WI38 (cell line): ENCODE data around the gene GPC1.

Experiments
- H3K4me3 ChIP-seq: 2 replicates; pipeline ENCODE4 v1.5.1; 2011; ENCODE audit warnings: low read depth, mild to moderate bottlenecking, control low read depth, low read length
- CTCF ChIP-seq: IDR thresholded peaks from 2 replicates; pipeline ENCODE4 v1.5.1; 2012; ENCODE audit warnings: low read depth, mild to moderate bottlenecking, control low read depth, low read length

GPC1 gene

GRCh38 chr2:240425697-240426096 lies 9.8 kb upstream of the GPC1 start:
- TF ChIP-seq CTCF: no peak
- no peak overlapping the region for H3K4me3 ChIP-seq

DNA sequence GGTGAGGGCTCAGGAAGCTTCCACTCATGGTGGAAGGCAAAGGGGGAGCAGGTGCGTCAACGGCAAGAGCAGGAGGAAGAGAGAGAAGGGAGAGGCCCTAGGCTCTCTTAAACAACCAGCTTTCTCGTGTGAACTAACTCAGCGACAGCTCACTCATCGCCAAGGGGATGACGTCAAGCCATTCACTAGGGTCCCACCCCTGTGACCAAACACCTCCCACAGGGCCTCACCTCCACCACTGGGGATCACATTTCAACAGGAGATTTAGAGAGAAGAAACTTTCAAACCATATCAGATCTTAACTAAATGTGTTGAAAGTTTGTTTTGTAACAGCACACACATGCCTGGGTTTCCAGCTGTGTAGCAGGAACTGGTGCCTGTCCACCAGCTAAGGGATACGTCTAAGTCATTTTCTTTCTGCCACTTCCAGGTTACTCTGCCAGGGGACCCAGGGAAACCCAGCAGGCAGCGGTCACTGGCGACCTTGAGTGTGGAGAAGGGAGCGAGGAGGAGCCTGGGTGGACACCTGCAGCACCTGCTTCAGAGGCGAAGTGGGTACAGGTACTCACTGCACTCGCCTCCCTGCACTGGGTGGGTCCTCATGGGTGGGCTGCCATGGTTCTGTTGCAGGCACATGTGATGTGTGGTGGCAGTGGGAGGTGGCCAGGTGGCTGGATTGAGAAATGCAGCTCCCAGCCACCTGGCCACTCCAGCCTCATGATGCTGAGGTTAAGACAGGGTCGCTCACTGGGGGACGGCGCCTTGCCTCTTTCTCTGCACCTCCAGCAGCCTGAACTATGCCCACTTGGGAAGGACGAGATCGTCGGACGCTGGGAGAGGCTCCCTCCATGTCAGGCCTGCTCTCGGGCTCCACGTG lies 8.4 kb upstream of the GPC1 start:
- no peak overlapping the region for H3K4me3 ChIP-seq
- no peak for TF ChIP-seq CTCF

DNA sequence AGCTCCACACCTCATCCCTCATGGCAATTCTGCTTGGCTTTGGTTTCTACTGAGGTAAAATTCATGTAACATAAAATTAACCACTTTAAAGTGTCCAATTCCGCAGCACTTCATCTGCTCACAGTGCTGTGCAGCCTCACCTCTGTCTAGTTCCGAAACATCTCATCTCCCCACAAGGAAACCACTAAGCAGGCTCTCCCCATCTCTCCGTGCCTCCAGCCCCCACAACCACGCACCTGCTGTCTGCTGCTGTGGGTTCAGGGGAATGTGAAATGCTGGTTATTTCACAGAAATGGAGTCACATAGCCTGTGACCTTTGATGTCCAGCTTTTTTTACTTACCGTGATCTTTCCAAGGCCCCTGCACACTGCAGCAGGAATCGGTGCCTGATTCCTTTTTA lies 7.7 kb upstream of the GPC1 start:
- no peak overlapping the region for H3K4me3 ChIP-seq
- no peak for TF ChIP-seq CTCF

- no peak overlapping the region for H3K4me3 ChIP-seq
- no peak for TF ChIP-seq CTCF
Measured at GRCh38 chr2:240428245-240428644, 7.2 kb upstream of the GPC1 start.

DNA sequence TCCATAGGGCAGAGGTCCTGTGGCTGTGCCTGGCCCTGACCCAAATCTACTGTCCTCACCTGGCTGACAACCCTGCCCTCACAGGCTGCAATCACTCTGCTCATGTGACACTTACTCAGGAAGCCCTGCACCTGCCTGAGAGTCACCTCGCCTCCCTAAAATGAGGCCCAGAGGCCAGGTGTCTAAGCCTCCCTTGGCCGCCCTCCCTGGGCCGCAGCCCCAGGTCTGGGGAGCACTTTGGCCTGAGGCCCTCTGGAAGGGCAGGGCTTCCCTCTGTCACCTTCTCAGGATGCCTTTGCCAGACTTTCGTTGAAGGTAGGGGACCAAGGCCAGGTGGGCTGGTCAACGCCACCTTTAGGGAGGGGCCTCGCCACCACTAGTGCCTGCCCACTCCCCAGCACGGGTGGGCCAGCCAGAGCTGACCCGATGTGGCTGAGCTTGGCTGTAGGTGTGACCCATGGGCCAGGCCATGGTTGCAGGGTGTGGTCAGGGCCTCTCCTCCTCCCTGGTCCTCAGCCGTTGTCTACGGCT lies 6.1 kb upstream of the GPC1 start:
- TF ChIP-seq CTCF: no peak
- no peak overlapping the region for H3K4me3 ChIP-seq

- no peak overlapping the region for H3K4me3 ChIP-seq
- no peak for TF ChIP-seq CTCF
Measured at GRCh38 chr2:240429872-240430491, 5.5 kb upstream of the GPC1 start.

- H3K4me3 ChIP-seq: no peak overlapping the region
- no peak for TF ChIP-seq CTCF
Measured at GRCh38 chr2:240430595-240430994, 4.9 kb upstream of the GPC1 start.
